Breast epithelium (tissue), 3 donors: ENCODE results near the gene IKZF2.

Source experiments
- CTCF ChIP-seq, 3 donors: fragments of 450-650 bp; IDR thresholded peaks; one replicate each; pipeline ENCODE4 v1.5.1; 2016 to 2017; ENCODE audit warnings: antibody characterized with exemption in 3 of 3, mild to moderate bottlenecking in 3 of 3, moderate library complexity in 3 of 3
- POLR2A ChIP-seq: fragments of 450-650 bp; IDR thresholded peaks from one replicate; pipeline ENCODE4 v1.6.1; 2016; ENCODE audit warnings: antibody characterized with exemption, mild to moderate bottlenecking, moderate library complexity

GRCh38 chr2:212961255-212961654 is 190.2 kb downstream of the IKZF2 start:
- no peak for TF ChIP-seq CTCF (IDR thresholded peaks at IDR 0.05)
- TF ChIP-seq POLR2A: no peak
